ENCODE results near the gene AGRP. TPM values are rescaled to one million over a fixed set of nuclear protein-coding genes. Genes with fewer than 3 reads are reported as not detected.

AGRP gene
- total and polyA plus RNA-seq, 2 of the 4 experiments (the other 2 are of a cell fraction): not detected

DNA sequence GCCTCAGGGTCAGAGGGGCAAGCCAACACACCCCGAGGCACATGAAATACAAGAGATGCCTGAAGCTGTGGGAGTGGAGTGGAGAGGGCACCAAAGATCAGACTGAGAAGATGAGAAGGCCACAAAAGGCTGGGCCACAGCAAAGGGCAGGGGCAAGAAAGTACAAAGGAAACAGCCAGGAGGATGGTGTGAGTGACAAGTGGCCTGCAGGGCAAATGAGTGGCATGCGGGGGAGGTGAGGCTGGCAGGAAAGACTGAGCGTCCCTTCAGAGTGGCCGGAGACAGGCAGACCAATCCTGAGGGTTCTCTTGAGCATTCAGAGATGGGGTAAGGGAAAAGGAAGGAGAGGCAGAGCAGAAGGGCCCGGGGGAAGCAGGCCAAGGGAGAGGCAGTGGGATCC is 29.2 kb downstream of the AGRP start:
- TF ChIP-seq SMC3 (IDR thresholded peaks at IDR 0.05; ENCODE audit: low read depth, low read length) (no peak), RAD21 (IDR thresholded peaks at IDR 0.05; ENCODE audit: low read length) (no peak)
- Histone ChIP-seq H4K91ac (ENCODE audit: insufficient read depth, low read depth, low read length) (no peak overlapping the region), H2AK5ac (ENCODE audit: low read depth, low read length) (no peak overlapping the region), H4K5ac (ENCODE audit: low read depth, low read length) (no peak overlapping the region), H3K14ac (replicated peaks; ENCODE audit: low read depth, low read length) (no peak overlapping the region), H3K27ac (ENCODE audit: insufficient read depth, low read length) (no peak overlapping the region), H2BK120ac (ENCODE audit: low read depth, low read length) (no peak overlapping the region), H2BK20ac (ENCODE audit: low read depth, low read length) (no peak overlapping the region), H3K18ac (ENCODE audit: low read depth, low read length) (no peak overlapping the region), H2AK9ac (replicated peaks; ENCODE audit: low read depth, low read length, poor library complexity) (no peak overlapping the region), H3K56ac (ENCODE audit: extremely low read depth, insufficient read depth, low read length) (no peak overlapping the region), H3K23ac (ENCODE audit: low read depth, low read length) (no peak overlapping the region), H3K4me2 (ENCODE audit: low read depth, low read length) (no peak overlapping the region), H2AFZ (replicated peaks; ENCODE audit: low read length, poor library complexity) (no peak overlapping the region), H4K20me1 (ENCODE audit: insufficient read depth, low read length) (peaks cover 70% of the 10 kb centered on the region), H3K4ac (ENCODE audit: low read depth, low read length) (no peak overlapping the region), H3K27me3 (ENCODE audit: control insufficient read depth, insufficient read depth, low read length) (no peaks in the 10 kb centered on the region), H2BK5ac (ENCODE audit: low read depth, low read length, poor library complexity, severe bottlenecking) (no peak overlapping the region), H4K8ac (ENCODE audit: low read depth in 2 of 2, low read length in 2 of 2) (no peak overlapping the region), H2BK15ac (ENCODE audit: low read depth, low read length) (no peak overlapping the region), H3K9me1 (ENCODE audit: insufficient read depth, low read length) (peaks cover 8% of the 10 kb centered on the region; the same call in 1 of the 2 replicates), H3K79me1 (ENCODE audit: low read depth in 1 of 2, low read length in 2 of 2) (peaks cover 11 to 55% of the 10 kb centered on the region in 2 experiments), H3K36me3 (ENCODE audit: control insufficient read depth, insufficient read depth, low read length) (peaks cover 20% of the 10 kb centered on the region), H3K9ac (ENCODE audit: low read depth, low read length) (no peak overlapping the region), H3K4me1 (ENCODE audit: control insufficient read depth, insufficient read depth, low read length) (peaks cover 28% of the 10 kb centered on the region), H3K9me3 (ENCODE audit: control insufficient read depth, insufficient read depth, low read length) (no peaks in the 10 kb centered on the region), H3K4me3 (ENCODE audit: insufficient read depth, low read depth, low read length) (no peak overlapping the region)
- DNase-seq (no peak), ATAC-seq (ENCODE audit: low read depth) (no peak)
- in situ Hi-C loops (cut with MboI; ENCODE audit: low sequenced_read_pairs): loop anchor here (10.0 kb wide), 2 partner anchors 199 to 489 kb away; partner anchors contain the start of gene CES3
- WGBS, 2 experiments (ENCODE audit: extremely low coverage in 2 of 2, insufficient read length in 1 of 2): 66% methylated on average over 4 of the region's 5 CpGs; no CpG with 5 or more reads in 1 of the 2 experiments
- dilution Hi-C loops (cut with HindIII; ENCODE audit: low sequenced_read_pairs, unreplicated experiment): no loop called here
- BruUV-seq (replicated peaks): no TSS peak
- POLR2A ChIA-PET (ENCODE audit: unreplicated experiment): interaction anchor here (0.6 kb wide), 1 partner anchor 205 kb away, joined by 3 read pairs; the partner anchor contains the start of gene SLC9A5
- CTCF ChIA-PET: no interaction called here
- intact Hi-C loops (cut with micrococcal nuclease): no loop called here
